HG03196 (cell line): Measurements from ENCODE around the gene ADI1.
A peak's percentile ranks its signal among the peaks of the same experiment; 100 is the strongest.

Source experiments
- ATAC-seq: cut with Tn5 transposase; IDR thresholded peaks from one replicate; pipeline ENCODE4 v1.9.1; 2021; ENCODE audit not compliant: unreplicated experiment

ADI1 gene, protein sequence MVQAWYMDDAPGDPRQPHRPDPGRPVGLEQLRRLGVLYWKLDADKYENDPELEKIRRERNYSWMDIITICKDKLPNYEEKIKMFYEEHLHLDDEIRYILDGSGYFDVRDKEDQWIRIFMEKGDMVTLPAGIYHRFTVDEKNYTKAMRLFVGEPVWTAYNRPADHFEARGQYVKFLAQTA

DNA sequence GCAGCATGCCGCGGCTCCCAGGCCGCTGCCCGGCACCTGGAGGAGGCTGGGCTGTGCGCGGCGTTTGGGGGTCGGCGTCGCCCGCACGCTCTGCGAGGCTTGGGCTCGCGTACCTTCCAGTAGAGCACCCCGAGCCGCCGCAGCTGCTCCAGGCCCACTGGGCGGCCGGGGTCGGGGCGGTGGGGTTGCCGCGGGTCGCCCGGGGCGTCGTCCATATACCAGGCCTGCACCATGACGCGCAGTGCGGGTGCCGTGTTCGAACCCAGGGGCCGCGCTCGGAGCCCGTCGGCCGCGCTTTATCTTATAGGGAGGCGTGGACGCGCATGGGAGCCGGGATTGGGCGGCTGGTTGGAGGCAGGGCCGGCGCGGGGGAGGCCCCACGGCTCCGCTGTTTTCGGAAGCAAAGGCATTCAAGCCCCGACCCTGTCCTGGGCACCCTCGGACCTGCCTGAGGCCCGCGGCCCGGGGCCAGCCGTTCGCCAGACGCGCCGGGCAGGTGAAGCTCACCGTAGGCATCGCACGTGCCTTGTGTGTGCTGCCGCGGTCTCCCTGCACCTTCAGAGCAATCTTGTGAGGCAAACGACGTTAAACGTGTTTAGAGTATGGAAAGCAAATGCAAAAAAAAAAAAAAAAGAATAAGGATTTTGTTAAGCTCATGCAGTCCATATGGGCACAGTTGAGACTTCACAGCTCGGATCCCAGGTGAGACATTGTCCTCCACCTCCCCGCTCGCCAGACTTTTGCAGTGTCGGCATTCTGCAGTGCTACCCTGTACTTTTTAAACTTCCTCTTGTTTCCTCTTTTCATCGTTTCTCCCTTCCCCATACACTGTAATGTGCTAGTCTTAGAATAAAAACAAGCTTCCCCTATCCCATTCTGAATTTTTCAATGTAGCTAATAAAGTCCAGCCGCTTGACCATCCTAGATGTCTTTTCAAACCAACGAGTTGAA lies at the start of gene ADI1:
Gene ADI1, minus strand, starts transcription at position 277 of the 951 bp plus-strand sequence. Its CDS starts 44 bp downstream, at position 233.
- peak; percentile 68 for ATAC-seq

DNA sequence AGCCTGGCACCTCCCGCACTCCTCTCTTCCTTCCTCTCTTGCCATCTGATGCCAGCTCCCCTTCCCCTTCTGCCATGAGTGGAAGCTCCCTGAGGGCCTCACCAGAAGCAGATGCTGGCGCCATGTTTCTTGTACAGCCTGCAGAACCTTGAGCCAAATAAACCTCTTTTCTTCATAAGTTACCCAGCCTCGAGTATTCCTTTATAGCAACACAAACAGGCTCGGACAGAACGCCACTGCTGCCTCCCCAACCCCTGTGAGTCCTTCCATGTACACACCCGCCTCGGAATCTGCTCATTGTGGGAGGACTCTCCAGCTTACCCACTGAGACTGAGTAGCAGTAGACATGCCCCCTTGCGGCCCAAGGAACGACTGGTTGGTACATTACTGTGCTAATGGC lies 47.5 kb upstream of the ADI1 start:
- ATAC-seq, result no peak

DNA sequence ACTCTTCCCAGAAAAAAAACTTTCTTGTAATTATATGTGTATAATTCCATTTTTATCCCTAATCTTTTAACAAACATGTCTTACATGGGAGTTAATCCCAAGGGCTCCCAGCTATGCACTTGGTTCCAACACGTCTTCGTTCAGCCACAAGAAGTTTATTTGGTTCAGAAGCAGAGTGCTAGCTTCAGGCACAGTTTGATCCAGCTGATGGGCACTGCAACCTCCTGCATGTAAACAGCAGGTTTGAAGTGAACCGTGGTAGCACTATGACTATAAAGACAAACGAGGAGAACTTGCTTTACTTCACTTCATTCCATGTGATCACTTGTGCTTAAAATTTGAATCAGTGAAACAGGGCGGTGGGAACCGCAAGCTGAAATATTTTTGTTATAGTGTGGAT lies 45.8 kb upstream of the ADI1 start:
- no peak for ATAC-seq

DNA sequence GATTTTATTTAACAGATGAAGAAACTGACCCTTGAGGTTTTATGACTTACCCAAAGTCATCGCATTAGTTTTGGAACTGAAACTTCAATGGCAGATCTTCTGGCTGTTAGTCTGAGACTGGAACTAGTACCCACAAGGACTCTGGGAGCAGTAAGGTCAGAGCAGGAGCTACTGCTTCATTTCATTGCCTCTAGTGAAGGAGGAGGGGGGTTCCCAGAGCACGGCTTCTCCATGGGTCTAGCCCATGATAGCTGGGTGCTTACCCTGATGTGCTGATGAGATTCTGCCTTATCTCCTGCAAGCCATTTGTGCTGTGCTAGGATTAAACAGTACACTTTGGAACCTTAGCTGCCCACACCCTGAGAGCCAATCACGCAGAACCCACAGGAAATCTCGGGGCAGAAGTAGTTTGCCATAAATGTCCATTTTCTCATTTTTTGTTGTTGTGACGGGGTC lies 44.2 kb upstream of the ADI1 start:
- ATAC-seq, result peak; percentile 52

DNA sequence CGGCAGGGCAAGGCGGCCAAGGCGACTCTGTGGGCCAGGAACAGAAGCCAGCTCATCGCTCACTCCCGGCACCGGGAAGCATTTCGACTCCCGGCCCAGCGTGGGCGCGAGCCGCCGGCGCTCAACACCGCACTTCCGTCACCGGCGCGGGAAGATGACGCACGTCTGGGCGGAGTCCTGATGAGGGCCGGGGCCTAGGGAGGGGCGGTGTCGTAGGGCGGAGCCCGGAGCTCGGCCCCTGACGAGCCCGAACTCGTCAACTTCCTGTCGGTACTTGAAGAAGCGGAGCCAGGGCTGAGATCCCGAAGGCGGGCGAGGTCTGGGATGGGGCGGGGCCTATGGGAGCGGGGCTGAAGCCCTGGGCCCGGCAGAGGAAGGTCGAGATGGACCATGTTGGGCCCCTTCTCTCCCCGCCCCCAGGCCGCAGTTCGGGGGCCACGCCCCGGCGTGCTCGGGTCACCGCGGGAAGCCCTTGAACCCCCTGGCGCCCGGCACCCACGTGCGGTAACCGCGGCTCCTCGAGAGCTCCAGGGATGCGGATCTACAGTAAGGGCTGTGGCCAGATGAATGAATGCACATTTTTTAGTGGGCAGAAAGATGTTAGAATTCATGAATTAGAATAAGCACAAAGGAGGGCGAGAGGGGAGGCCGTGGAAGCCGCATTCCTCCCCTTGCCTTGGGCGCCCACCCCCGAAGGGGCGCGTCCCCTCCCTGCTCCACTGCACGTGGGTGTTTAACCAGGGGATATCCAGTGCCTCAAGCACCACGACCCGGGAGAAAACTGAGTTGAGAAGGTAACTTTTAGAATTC lies 39.1 kb upstream of the ADI1 start, which contains the start of gene RNASEH1:
Gene RNASEH1, minus strand, starts transcription at position 129 of the 810 bp plus-strand sequence. Its CDS starts 73 bp downstream, at position 56.
- ATAC-seq, result peak; percentile 97

DNA sequence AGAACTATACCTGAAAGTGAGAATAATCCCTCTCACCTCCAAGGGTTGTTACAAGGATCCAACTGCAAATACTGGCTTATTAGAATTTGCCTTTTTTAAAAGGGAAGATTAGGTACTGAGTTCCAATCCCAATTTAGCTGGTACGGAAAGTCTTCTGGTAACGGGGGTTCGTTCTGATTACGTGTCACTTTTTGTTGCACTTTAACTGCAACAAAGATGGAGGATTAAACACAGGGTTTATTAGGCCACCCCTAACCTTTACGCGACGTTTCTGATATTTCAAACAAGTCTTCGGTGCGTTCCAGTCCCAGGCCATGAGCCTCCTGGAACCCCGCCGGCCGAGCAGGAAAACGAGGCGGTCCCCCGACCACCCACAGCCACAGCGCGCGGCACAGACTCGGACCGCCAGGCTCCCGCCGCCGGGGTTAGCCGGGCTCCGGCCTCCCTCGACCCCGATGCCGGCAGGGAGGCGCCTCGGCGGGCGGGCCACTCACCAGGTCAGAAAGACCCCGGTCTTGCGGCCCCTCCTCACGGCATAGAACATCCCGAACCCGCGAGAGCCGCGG lies 38.4 kb upstream of the ADI1 start:
- peak; percentile 23 for ATAC-seq

DNA sequence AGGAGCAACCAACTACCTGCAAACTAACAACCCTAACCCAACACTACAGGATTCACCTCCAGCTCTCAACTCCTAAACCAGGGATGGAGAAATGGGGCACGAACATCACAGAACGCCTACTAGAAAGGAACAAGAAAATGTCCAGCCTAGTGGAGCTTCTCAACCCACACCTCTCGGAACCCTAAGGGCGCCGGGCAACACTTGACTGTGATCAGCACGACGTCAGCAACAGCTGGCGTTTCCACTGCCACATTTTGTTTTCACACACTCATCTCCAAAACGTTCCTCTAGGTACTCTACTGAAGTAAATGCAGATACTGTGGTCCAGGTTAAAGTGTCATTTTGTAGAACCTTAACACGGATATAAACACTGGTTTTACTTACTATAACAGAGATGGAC lies 34.6 kb upstream of the ADI1 start:
- no peak for ATAC-seq

DNA sequence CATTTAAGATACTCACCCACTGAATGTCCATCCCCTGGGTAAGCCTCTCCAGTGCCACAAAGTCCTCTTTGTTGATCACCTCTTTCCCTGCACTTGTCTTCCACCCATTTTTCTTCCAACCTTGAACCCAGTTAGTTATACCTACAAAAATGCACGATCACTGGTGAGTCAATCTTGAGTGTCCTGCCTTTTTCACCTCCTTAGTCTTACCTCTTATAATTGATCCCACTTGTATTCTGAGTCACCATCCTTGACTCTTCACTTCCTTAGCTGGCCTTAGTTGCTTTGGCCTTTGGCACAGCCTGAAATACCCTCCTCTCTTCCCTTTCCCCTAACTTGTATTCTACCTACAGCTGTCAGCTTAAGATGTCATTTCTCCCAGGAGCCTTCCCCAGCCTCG lies 28.6 kb upstream of the ADI1 start:
- no peak for ATAC-seq

DNA sequence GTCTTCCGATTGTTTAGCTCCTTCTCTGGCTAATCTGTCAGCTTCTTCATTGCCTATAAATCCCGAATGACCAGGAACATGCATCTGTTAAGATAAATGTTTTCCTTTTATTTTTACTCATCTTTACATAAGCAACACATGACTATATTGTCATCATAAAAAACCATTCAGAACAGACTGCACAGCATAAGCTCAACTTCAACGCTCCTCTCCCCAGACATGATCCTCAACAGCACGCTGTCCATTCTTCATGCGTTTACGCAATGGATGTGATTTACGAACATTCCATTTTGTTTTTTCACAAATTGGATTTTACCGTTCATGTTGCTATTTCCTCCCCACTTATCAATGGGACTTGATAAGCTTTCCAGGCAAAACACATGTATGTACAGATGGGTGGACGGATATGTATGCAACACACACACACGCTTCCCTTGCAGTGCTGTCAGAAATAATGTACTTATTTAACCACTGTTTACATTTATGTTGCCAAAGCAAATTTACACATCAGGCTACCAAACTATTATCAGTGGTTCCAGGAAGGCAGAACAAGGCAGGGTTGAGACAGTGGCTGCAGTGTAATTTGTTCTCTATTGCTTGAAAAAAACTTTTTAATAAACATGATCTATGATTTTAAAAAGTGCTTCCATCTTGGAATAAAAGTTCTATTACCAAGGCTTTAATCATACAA lies 26.6 kb upstream of the ADI1 start:
- ATAC-seq, result no peak

DNA sequence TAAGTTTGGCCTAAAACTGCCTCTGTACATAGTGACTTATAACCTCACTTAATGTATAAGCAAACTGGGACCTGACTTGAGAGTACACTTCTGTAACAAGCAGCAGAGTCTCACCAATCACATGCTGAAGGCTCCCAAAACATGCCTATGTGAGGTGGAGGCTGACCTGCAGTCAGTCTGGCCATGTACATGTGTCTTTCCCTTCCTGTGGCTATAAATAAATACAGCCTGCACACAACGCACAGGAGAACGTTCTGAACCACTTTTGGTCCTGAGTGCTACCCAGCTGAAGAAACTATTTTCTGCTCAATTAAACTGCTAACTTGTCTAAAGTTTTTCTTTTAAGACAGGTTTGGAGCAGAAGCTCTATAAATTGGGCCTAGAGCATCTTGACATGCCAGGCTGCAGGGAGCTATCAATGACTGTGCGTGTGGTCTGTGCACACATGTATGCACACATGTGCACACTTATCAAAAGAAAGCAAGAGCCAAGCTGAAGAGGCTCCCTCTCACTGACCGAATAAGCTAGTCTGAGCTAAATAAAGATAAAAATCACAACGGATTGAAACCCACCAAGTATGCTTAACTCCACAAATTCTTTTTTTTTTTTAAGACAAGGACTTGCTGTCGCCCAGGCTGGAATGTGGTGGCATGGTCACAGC lies 23.8 kb upstream of the ADI1 start:
- no peak for ATAC-seq

DNA sequence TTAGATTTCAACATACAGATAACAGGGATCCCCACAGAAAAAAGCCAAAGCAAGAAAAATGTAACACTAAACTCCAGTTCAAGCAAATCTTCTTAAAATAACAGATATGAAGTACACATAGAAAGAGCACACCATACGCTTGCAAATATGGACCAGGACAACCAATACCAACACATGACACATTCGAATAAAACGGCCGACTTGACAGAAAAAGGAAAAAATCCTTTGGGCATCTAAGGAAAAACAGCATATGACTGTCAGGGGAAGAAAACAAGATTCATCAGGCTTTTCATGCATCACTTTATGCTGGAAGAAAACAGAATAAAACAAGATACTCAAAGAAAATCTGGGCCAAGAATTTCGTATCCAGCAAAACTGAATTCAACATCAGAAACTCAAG lies 22.8 kb upstream of the ADI1 start:
- no peak for ATAC-seq

DNA sequence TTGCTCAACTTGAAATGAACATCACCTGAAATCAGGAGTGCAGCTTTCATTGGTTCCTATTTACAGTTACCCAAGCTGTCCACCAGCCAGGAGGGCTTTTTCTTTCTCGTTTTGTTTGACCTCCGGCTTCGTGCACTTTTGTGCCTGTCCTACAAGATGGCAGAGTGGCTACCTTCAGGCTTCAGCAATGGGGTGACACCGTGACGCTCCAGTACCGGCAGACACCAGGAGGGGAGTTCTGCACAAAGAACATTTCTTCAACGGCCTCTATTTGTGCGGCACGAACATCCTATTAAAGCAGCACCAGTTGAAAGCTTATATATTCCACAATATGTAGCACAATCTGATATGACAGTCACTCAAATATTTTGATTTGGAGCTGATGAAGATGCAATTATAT lies 20.5 kb upstream of the ADI1 start:
- ATAC-seq, result no peak

DNA sequence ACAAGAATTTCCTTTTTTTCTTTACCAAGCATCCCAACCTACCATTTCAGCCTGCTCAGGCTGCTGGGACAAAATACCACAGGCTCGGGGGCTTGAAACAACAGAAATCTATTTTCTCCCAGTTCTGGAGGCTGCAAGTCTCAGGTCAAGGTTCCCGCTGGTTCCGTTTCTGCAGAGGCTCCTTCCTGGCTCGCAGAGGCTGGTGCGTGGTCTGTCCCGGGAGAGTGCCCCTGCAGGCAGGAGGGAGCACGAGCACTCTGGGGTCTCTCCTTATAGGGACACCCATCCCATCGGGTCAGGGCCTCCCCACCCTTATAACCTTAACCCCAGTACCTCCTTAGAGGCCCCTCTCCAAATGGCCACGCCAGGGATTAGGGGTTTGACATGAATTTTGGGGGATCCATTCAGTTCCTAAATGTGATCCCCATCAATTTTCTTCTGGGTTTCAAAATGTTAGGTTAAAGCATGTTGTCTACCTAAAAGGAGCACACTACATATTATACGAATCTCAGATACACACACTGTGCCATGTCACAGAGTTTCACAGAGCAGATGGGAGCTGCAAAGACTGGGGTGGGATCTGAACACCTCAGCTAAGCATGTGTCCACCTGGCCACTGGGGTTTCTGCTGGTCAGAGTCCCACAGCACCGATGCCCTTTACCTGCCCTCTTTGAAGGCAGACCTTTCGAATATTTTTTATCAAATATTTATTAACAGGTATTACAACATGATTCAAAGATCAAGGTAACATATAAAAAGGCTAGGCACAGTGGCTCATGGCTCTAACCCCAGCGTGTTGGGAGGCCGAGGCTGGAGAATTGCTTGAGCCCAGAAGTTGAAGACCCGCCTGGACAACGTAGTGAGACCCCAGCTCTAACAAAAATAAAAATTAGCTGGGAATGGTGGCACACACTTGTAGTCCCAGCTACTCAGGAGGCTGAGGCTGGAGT lies 17.6 kb upstream of the ADI1 start:
- ATAC-seq, result peak; percentile 70

DNA sequence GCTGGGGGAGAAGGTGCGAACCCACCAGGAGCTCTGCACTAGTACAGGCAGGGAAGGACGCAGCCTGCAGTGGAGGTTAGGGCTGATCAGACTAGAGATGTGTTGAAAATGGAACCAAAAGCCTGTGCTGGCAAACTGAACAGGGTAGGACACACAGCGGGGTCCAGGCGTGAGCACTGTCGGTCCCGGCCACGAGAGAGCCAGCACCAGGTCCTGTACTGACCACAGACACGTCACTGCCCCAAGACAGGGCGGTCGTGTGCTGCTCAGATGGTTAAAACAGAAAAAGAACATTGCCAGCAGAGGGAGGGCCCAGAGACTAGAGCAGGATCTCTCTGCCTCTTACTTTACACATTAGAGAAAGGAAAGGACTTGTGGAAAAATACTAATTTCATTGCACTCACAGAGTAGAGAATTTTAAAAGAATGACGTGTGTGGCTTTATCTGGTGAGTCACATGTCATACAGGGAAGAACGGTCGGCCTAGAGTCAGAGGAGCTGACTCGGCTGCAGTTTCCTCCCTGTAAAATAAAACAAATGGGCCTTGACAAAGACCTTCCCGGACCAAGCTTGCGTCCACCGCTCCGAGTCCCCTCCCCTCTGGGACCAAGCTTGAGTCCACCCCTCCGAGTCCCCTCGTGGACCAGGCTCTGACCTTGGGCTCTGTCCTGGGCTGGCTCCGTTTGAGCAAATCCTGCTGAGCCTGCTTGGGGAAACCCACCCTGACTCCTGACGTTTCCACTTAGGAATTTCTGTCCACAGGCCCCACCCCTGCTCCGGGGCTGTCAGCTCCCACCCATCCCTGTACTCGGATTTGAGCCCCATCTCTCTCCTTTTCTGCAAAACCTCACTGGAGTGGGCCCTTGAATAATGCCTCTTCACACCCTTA lies 16.7 kb upstream of the ADI1 start:
- ATAC-seq, result peak; percentile 47

DNA sequence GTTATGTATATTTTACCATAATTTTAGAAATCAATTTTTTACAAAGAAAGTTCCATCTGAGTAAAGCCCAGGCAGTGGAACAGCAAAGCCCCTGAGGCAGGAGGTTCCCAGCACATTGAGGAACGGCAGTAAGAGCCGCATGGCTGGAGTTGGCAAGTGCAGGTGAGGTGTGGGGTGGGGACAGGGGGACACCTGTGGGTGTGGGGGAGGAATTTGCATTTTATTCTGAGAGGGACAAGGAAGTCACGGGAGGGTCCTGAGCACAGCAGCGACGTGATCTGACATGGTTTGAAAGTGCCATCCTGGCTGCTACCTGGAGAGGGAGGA lies 16.1 kb upstream of the ADI1 start:
- ATAC-seq, result no peak

DNA sequence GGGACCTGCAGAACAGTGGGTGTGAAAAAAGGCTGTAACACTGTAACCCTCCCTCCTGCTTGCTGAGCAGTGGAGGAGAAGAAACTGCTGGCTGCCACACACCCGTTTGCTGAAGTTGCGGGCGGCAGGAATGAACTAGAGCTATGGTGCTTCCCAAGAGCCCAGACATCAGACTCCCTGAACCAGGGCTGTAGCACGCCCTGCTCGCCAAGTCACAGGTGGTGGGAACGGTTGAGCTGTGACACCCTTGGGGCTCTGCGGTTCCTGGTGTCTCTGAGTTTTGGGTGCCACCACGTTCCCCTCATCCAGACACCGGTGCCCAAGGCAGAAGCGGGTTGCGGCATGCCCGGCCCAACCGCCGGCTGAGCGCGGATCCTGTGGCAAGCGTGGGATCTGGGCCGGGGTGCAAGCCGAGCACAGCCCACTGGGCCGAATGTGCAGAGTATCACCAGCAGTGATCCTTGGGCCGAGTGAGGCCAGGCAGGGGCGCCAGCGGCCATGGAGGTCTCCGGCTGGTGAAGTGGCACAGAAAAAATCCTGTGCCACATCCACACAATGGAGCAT lies 15.0 kb upstream of the ADI1 start:
- ATAC-seq, result no peak

DNA sequence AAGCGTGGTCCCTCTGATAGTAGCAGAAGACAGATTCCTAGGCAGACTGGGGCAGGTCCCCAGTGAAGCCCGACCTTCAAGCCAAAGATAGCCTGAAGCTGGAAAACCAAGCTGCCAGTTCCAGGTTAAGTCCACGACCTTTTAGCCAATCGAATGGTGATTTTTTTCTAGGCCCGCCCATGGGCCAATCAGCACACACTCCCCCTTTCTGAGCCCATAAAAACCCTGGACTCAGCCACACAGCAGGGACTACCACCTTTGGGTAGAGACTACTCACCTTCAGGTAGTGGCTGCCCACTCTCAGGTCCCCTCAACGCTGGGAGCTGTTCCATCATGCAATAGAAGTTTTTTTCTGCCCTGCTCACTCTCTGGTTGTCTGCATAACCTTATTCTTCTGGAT lies 14.5 kb upstream of the ADI1 start:
- no peak for ATAC-seq

DNA sequence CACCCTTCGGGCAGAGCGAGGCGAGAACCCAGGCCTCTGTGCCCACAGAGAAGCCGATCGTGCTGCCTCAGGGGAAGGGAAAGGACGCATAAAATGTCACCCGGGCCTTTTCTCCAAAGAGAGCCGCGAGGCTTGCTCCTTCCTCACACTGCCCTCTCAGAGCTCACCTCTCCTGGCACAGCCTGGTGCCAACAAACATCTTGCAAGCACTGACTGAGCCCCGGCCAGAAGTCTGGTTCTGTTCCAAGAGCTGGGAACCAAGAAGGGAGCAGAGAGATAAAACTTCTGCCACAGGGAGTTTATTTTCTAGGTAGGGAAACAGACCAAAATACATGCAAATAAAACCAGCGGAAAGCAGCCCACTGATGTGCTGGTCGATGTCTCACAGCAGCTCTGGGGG lies 13.6 kb upstream of the ADI1 start:
- no peak for ATAC-seq
